Posterior cingulate gyrus (tissue), 11 donors: Measurements from ENCODE around the gene ADCY7.

Experiments
- DNase-seq, 10 donors: peaks; one replicate each; pipeline versions ENCODE4 v3.0.0 to v3.0.0-alpha.2; 2020 to 2021; ENCODE audit warnings: mixed read lengths in 3 of 10
- intact Hi-C: fragments of 100-400 bp; cut with DNase I; formaldehyde crosslinking; loops from one replicate; pipeline ENCODE4 v1.15.1; 2023

ADCY7 gene

DNA sequence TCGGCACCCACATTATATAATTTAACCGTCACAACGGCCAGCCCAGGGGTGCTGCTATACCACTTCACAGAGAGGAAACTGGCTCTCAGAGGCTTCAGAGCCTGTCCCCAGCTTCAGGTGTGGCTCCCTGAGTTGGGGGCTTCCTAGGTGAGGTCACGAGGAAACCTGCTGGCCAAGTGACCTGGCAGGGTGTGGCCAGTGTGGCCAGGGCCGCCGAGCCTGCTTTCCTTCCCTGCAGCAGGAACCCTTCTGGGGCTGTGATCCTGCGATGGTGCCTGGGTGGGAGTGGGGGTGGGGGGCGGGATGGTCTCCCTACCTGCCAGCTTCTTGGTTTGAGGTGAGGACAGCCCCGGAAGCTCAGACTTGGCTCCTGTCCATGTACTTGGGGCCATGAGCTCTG, 39.9 kb downstream of the ADCY7 start:
- DNase-seq = peak in 2 of 10 donors; percentile 19 to 85
- intact Hi-C loops = no loop called here

DNA sequence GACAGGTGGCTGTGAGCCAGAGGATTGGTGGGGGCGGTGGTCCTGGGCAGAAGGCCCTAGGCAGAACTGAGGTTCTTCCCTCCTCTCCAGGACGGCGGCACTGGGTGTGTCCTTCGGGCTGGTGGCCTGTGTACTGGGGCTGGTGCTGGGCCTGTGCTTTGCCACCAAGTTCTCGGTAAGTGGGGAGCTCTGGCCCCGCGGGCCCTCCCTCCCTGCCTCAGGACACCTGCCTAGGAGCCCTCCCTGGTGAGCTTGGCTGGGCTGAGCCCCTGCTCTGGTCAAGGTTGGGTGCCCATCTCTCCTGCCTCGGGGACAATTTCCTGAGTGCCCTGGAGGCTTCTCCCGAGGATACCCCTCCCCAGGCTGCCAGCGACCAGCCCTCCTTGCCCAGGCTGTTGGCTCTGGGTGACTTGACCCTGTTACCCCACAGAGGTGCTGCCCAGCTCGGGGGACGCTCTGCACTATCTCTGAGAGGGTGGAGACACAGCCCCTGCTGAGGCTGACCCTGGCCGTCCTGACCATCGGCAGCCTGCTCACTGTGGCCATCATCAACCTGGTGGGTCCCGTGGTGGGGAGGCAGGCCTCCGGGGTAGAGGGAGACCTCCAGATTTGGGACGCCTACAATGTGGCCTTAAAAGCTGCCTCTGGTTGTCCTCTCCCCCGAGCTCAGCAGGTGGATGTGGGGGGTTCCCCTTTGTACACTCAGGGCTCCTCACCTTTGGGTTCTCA, 42.0 kb downstream of the ADCY7 start:
- intact Hi-C loops = no loop called here
- DNase-seq = peak in 6 of 10 donors; percentile 5 to 74 (median 14)

DNA sequence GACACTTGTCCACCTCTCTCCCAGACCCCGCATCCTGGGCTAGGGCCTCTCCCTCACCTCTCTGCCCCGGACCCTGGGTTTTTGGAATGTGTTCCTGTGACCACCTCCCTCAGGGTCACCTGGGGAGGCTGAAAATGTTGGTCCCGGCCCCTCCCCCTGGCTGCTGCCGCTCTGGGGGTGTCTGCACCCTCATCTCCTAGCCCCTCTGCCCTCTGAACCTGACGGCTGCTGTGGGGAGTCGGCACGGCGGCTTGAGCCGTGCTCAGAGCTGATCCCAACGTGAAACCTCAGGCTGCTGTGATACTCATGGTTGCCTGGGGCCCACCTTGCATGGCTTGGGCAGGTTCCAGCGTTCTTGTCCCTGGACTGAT, 42.8 kb downstream of the ADCY7 start:
- intact Hi-C loops = no loop called here
- peak in 4 of 10 donors; percentile 3 to 58 (median 34) for DNase-seq

DNA sequence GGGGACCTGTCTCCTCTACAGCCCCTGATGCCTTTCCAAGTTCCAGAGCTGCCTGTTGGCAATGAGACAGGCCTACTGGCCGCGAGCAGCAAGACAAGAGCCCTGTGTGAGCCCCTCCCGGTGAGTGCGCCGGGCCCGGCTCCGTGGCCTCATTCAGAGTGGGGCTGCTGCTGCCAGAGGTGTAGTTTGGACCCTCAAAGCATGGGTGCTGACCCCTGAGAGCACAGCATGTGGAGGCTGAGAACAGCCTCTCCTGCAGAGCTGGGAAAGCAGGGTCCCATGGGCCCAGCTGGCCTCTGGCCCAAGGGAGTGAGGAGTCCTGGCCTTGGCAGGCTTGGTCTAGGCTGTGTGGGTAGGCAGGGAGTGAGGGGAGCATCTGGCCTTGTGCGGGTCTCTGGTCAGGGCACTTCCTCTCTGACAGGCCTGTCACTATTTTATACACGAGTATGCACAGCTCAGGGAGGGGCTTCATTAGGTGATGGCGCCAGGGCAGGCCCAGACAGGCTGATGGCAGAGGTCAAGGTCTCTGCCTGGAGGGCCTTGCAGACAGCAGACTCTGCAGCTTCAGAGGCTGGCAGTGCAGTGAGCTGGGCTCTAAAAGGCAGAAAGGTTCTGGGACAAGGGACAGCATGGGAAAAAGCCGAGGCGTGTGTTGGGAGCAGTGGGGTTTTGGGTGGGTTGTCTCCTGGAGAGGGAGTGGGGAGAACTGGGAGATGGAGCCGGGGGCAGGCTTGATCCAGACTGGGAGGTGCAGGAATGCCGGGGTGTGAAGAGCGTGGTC, 43.4 kb downstream of the ADCY7 start:
- DNase-seq = peak in 6 of 10 donors; percentile 7 to 72 (median 34)
- intact Hi-C loops = no loop called here

- DNase-seq = peak in 6 of 10 donors; percentile 5 to 77 (median 40)
These were observed 44.2 kb downstream of the ADCY7 start for GRCh38 chr16:50310308-50311133.

DNA sequence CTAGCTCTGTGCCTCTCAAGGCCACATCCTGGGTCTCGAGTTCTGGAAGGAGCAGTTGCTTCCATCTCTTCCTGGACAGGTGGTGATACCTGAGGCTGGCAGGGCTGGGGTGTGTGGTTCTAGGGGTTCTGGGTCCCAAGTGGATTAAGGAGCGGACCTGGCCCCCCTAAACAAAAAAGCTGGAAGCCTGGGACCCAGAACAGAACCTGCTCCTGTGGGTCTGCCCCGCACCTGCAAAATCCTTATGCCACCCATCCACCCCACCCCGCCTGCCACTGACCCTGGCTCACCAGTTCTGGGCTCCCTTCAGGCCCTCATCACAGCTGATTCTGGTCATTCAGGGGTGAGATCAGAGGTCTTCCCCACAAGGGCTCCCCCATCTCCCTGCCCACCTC, 44.8 kb downstream of the ADCY7 start:
- intact Hi-C loops = no loop called here
- DNase-seq = peak in 5 of 10 donors; percentile 6 to 69 (median 32)

More at GRCh38 chr16:50310308-50311133, 44.2 kb downstream of the ADCY7 start:
- intact Hi-C loops = no loop called here

DNA sequence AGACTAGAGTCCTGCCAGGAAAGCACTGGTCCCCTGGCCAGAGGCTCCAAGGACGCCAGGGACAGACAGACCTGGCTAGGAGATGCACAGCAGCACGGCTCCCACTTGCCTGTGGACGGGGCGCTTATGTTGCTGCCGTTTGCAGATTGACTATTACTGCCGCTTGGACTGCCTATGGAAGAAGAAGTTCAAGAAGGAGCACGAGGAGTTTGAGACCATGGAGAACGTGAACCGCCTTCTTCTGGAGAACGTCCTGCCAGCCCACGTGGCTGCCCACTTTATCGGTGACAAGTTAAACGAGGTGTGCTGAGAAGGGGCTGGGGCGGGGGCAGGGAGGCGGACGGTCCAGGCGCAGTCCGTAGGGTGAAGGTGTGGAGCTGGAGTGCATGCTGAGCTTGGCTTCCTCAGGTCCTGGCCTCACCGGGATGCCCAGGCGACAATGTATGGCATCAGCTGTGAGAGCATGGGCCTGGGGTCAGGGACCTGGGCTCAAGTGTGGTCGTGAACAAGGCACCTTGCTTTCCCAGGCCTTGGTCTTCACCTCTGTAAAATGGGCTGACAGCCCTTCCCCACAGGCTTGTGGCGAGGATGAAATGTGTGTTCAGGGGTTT, 45.6 kb downstream of the ADCY7 start:
- intact Hi-C loops = no loop called here
- DNase-seq = peak in 5 of 10 donors; percentile 6 to 44 (median 22)

- DNase-seq = peak; percentile 27 to 93 (median 54)
- intact Hi-C loops = no loop called here
These were observed 47.5 kb downstream of the ADCY7 start for GRCh38 chr16:50313596-50314478.

GRCh38 chr16:50314665-50315064, 48.3 kb downstream of the ADCY7 start:
- DNase-seq = peak in 3 of 10 donors; percentile 11 to 57 (median 39)
- intact Hi-C loops = no loop called here

DNA sequence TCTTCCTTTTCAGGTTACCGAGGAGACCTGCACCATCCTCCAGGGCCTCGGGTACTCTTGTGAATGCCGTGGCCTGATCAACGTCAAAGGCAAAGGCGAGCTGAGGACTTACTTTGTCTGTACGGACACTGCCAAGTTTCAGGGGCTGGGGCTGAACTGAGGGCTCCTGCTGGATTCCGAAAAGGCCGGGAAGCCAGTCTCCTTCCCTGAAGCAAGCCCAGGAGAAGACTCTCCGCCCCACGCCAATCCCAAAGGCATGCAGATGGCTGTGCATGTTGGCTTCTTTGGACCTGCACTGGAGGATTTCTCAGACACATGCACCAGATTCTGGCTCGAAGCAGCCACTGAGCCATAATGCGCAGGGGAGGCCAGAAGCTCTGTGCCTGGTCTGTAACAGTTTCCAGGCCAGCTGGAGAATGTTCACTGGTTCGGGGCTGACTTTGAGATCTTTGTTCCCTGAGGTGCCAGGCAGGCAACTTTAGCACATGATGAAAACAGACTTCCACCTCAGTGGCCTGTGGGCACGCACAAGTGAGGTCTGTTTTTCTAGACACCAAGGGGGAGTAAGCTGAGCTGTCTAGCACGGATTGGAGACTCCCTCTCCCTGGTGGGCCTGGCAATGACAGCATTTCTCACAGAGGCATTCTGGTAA, 49.1 kb downstream of the ADCY7 start:
- intact Hi-C loops = no loop called here
- DNase-seq = peak in 6 of 10 donors; percentile 7 to 67 (median 38)

DNA sequence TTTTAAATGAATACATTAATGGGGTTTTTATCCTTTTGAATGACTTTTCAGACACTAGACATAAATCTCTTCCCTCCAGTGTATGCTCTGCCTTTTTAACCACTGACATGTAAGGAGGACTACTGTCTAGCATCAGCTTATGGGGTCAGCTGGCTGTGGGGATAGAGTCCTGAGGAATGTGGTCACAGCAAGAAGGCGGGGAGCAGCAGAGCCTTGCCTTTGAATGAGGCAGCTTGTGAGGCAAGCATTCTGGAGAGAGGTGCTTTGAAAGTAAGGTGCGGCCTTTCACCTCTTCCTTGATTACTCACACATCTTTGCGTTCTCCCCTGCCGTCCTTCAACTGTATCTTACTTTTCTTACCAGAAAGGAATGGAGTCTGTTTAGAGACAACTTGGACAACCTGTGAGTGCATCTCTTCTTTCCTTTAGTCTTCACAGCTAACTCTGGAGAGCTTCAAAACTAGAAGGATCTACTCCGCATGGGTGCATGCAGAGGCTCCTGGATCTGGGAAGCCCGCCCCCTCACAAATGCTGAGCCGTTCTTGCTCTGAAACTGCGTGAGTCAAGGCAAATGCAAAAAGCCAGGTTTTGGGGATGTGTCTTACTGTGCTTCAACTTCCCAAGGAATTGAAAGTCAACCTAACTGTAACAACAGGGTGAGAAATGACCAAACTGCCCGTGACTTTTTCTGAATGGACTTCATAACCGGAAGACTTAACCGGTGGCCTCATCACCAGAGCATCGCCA, 49.9 kb downstream of the ADCY7 start:
- intact Hi-C loops = no loop called here
- peak in 4 of 10 donors; percentile 30 to 81 (median 63) for DNase-seq

GRCh38 chr16:50316848-50317630, 50.7 kb downstream of the ADCY7 start:
- intact Hi-C loops = no loop called here
- DNase-seq = peak in 2 of 10 donors; percentile 17 to 45

DNA sequence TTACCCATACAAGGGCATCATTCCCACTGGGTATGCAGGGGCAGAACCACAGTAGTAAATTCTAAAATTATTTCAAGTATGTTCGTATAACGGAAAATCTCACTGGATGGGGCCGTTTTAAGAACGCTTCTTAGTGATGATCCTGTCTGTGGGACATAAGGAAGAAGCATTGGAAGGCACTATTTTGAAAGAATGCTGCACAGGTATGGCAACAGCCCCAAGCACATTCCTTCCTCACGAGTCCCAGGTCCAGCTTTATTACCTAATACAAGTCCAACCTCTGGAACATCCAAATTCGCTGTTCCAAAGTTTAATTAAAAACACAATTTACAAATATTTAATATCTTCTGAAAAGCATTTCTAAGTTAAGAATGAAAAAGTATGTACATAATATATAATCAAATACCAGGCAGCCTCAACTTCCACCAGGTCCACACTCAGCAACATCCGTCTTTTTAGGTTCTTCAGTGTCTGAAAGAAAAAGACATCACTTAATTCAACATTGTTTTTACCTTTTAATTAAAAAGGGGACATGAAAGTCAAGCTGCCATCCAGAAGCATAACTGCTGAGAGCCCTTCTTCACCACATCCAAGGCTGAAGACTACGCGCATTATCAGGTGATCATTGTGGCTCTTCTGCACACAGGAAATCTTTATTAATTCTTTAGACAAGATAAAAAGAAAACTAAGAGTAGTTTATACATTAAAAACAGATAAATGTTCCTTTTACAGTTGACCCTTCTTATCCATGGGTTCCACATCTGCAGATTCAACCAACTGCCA, 52.6 kb downstream of the ADCY7 start:
- DNase-seq = no peak
- intact Hi-C loops = no loop called here

DNA sequence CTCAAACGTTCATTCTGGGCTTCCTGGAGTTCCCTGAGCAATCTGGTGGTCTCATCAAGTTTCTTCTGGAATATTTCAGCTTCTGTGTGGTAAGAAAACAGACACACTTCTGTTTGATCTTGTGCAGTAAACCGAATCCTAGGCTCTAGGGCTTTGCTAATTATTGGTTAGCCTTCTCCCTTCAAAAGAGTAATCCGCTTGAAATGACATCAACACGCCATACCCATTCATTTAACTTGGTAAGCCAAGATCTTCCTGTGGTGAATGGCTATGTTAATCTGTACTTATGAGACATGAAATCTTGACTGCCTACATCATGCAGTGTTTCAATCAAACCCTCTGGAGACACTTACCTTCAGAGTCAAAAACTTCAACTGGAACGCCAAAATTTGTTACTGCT, 54.0 kb downstream of the ADCY7 start:
- intact Hi-C loops = no loop called here
- no peak for DNase-seq

GRCh38 chr16:50322333-50322732, 56.0 kb downstream of the ADCY7 start:
- intact Hi-C loops = no loop called here
- DNase-seq = no peak

GRCh38 chr16:50323335-50324011, 57.1 kb downstream of the ADCY7 start:
- peak in 1 of 10 donors; percentile 40 for DNase-seq
- intact Hi-C loops = no loop called here
